ENCODE results near the gene TBKBP1.
"Not testable (repeated sequence)": the region's sequence is repeated elsewhere in the genome, so short reads cannot be mapped to it uniquely, and the experiment has no call there.

The TBKBP1 gene

GRCh38 chr17:47735139-47735464, 41.1 kb downstream of the TBKBP1 start:
- DNase-seq, result no peak

GRCh38 chr17:47735536-47736011, 41.6 kb downstream of the TBKBP1 start:
- no peak for DNase-seq

DNA sequence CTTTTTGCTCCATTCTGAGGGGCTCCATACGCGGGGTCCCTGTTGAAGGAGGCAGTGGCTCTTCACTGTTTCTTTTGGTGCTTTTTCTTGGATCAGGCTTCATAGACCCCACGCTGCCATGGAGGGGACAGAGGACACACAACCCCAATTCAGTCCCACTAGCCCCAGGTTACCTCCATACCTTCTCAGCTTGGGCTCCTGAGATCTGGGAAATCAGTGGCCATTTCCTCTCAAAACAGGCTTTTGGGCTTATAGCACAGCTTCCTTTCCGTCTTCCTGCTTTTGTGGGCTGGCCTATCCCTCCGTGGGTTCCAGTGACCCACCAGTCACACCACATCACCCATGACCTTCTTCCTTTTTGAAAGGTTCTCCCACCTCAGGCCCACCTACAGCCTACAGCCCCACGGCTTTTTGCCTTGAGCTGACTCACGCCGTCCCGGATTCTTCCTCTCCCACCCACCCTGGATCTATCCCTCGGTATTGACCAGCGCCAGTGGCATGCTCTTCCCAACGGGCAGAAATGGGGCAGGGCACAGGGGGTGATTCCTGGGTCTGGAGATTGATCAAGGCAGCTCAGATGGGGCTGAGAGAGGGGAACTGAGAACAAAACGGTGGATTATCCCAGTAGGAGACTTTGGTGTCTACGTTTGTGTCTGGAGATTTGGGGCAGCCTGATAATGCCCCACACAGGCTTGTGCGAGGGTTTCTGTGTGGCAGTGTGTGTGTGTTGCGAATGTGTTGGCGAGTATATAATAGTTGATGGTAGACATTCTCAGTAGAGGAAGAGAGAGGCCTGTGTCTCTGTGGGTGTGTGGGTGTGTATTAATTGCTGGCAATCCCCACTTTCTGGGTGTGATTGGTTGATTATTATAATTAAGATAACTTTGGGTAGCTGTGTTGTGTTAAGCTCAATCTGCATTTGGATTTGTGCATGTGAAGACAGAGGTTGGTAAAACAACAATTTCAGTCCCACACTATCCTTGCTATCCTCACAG, 42.8 kb downstream of the TBKBP1 start:
- no peak for DNase-seq

GRCh38 chr17:47738178-47738577, 44.2 kb downstream of the TBKBP1 start:
- DNase-seq, result no peak

DNA sequence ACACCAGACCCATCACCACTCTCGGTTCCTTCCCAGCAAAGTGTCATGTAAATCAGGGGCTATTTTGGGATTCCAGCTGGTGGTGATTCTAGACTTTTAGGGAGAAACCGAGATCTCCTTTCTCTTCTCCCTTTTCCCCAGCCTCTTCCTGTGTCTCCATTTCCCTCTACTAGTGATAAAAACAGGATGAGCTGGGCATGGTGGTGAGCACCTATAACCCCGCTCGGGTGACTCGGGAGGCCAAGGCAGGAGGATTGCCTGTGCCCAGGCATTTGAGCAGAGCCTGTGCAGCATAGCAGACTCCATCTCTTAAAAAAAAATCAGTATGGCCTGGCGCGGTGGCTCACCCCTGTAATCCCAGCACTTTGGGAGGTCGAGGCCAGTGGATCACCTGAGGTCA, 45.2 kb downstream of the TBKBP1 start:
- DNase-seq, result no peak

DNA sequence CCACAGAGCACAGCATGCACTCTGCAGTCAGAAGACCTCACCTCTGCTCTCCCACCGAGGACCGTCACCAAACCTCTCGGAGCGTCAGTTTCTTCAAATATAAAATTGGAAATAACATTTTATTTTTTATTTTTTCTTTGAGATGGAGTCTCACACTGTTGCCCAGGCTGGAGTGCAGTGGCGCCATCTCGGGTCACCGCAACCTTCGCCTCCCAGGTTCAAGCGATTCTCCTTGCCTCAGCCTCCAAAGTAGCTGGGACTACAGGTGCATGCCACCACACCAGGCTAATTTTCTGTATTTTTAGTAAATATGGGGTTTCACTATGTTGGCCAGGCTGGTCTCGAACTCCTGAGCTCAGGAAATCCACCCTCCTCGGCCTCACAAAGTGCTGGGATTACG, 46.0 kb downstream of the TBKBP1 start:
- not testable (repeated sequence) for DNase-seq

- DNase-seq, result no peak
These were observed 47.3 kb downstream of the TBKBP1 start for GRCh38 chr17:47741109-47741792.

- DNase-seq, result no peak
These were observed 47.8 kb downstream of the TBKBP1 start for GRCh38 chr17:47741793-47742145.

- DNase-seq, result no peak
These were observed 48.6 kb downstream of the TBKBP1 start for GRCh38 chr17:47742319-47743181.

- DNase-seq, result no peak
These were observed 50.4 kb downstream of the TBKBP1 start for GRCh38 chr17:47744168-47745036.

DNA sequence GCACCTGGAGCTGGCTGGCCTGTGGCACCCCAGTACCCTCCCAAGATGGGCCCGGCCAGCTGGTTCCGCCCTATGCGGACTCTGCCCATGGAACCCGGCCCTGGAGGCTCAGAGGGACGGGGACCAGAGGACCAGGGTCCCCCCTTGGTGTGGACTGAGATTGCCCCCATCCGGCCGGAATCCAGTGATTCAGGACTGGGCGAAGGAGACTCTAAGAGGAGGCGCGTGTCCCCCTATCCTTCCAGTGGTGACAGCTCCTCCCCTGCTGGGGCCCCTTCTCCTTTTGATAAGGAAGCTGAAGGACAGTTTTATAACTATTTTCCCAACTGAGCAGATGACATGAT, 51.0 kb downstream of the TBKBP1 start:
- no peak for DNase-seq

- no peak for DNase-seq
These were observed 57.5 kb downstream of the TBKBP1 start for GRCh38 chr17:47751471-47751870.

DNA sequence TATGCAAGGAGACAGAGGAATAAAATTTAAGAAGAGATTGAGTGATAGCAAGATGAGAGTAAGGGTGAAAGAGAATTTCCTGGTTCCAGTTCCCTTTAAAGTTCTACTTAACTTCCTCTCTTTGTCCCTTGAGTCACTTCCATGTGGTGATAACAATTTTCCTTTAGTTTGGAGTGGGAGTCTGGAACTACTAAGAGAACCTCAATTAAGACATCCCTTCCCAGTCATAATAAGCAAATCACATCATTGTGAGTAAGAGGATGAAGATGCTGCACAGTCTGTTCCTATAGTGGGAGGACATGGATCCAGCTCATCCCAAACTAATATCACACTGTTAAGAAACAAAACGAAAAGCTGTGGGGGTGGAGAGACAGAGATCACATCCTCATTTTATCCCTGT, 63.4 kb downstream of the TBKBP1 start:
- no peak for DNase-seq

DNA sequence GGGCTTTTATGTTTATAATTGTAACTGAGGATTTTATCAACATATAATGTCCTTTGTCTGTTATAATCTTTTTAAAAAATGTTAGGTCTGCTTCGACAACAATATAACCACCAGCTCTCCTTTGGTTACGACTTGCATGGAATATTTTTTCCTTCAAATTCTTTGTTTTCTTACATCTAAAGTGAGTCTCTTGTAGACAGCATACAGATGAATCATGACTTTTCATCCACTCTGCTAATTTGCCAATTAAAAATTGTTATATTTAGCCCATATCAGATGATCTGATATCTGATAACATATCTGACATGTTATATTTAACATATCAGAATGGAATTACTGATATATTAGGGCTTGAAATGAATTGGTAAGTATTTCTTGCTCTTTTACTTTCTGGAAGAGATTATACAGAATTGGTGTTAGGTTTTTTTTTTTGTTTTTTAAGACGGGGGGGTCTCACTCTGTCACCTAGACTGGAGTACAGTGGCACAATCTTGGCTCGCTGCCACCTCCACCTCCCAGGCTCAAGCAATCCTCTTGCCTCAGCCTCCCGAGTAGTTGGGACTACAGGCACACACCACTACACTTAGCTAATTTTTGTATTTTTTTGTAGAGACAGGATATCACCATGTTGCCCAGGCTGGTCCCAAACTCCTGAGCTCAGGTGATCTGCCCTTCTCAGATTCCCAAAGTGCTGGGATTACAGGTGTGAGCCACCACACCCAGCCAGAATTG, 66.6 kb downstream of the TBKBP1 start:
- no peak for DNase-seq

Data from fibroblast of skin of back (primary cell).